Tibial nerve (tissue), 3 donors: ENCODE data around the gene ARMH4.

Source experiments
- POLR2A ChIP-seq, 2 donors: fragments of 450-650 bp; IDR thresholded peaks; one replicate each; pipeline ENCODE4 v1.6.1; 2017; ENCODE audit warnings: antibody characterized with exemption in 2 of 2, mild to moderate bottlenecking in 2 of 2, moderate library complexity in 2 of 2
- TF ChIP-seq, protein P1 (sequence below), 5 experiments: fragments of 200-600 bp in 3 of 5; fragments of 450-650 bp in 2 of 5; sonication (generic) in 3 of 5; IDR thresholded peaks; one replicate each; pipeline ENCODE4 v1.5.1; 2016 to 2019; ENCODE audit warnings: antibody characterized with exemption in 5 of 5, mild to moderate bottlenecking in 3 of 5, moderate library complexity in 2 of 5

DNA sequence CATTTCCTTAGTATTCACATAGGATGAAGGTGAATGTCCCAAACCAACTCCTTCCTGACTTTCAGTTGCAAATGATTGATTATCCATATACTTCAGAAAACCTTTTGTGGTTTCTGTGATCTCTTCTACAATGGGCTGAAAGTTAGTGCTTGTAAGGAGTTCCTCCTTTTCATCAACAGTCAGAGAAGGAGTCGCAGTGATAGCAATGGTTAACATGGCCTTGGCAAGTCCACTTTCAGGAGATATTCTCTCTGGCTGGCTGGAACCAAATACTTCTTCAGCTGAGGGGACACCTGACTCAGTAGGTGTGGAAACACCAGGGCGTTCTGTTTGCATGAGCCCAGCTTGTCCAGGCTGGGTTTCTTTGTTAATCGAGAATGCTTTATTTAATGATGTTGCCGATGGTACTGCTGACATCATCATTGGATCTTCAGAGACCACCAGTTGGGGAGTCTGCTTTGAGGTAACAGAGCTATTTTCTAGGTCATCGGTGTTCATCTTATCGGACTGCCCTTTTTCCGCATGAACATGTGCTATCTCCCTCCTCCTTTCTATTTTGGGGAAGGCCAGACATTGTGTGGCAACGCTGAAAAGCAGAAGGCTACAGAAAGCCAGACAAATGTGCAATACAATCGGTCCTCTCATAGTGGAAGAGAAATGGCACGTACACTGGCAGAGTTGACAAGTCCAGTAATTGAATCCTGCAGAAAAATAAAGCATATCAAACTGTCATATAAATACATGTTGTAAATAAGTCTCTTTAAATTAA is 13.1 kb downstream of the ARMH4 start:
- TF ChIP-seq, protein P1, sequence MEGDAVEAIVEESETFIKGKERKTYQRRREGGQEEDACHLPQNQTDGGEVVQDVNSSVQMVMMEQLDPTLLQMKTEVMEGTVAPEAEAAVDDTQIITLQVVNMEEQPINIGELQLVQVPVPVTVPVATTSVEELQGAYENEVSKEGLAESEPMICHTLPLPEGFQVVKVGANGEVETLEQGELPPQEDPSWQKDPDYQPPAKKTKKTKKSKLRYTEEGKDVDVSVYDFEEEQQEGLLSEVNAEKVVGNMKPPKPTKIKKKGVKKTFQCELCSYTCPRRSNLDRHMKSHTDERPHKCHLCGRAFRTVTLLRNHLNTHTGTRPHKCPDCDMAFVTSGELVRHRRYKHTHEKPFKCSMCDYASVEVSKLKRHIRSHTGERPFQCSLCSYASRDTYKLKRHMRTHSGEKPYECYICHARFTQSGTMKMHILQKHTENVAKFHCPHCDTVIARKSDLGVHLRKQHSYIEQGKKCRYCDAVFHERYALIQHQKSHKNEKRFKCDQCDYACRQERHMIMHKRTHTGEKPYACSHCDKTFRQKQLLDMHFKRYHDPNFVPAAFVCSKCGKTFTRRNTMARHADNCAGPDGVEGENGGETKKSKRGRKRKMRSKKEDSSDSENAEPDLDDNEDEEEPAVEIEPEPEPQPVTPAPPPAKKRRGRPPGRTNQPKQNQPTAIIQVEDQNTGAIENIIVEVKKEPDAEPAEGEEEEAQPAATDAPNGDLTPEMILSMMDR (IDR thresholded peaks at IDR 0.05) = no peak
- no peak for TF ChIP-seq POLR2A (IDR thresholded peaks at IDR 0.05)
